K562 (cell line): ENCODE measurements around the gene NDRG4.

Experiments used
- CHCHD3 ChIP-seq: fragments of 250-450 bp; sonication (Bioruptor Pico); IDR thresholded peaks from 2 replicates; pipeline ENCODE4 v2.1.2; 2022; ENCODE audit warnings: mild to moderate bottlenecking
- CHD2 ChIP-seq: IDR thresholded peaks from 2 replicates; pipeline ENCODE4 v1.6.1; 2011; ENCODE audit warnings: low read depth, low read length
- HCFC1 ChIP-seq: IDR thresholded peaks from 2 replicates; pipeline ENCODE4 v1.6.1; 2012; ENCODE audit warnings: low read depth, low read length, improper control_type of control experiment
- MYC ChIP-seq, 2 experiments: fragments of 250-450 bp in 1 of 2; sonication (Bioruptor Pico) in 1 of 2; IDR thresholded peaks; 2 replicates each; pipeline versions ENCODE4 v1.5.1 to v1.6.1; 2012 to 2021; ENCODE audit warnings: low read depth in 2 of 2, borderline replicate concordance in 1 of 2, improper control_type of control experiment in 1 of 2, low read length in 1 of 2, mild to moderate bottlenecking in 1 of 2, moderate library complexity in 1 of 2
- PHF8 ChIP-seq: fragments of 200-600 bp; sonication (generic); IDR thresholded peaks from 2 replicates; pipeline ENCODE4 v1.6.1; 2012; ENCODE audit warnings: mixed run types, mild to moderate bottlenecking, inconsistent platforms, low read length, moderate library complexity, borderline replicate concordance
- PPARD ChIP-seq: fragments of 250-450 bp; sonication (Bioruptor Pico); IDR thresholded peaks from 2 replicates; pipeline ENCODE4 v1.8.0; 2022; ENCODE audit warnings: inconsistent platforms, mild to moderate bottlenecking, moderate library complexity
- RFX5 ChIP-seq: IDR thresholded peaks from 2 replicates; pipeline ENCODE4 v1.6.1; 2011; ENCODE audit warnings: low read depth, mild to moderate bottlenecking, improper control_type of control experiment, low read length
- TF ChIP-seq, protein P1 (sequence below), 3 experiments: IDR thresholded peaks in 2 of 3; conservative IDR thresholded peaks in 1 of 3; 2 replicates each; pipeline ENCODE4 v1.5.1; 2011 to 2012; ENCODE audit warnings: low read length in 3 of 3, mild to moderate bottlenecking in 3 of 3, control low read depth in 2 of 3, improper control_type of control experiment in 1 of 3, inconsistent platforms in 1 of 3, low read depth in 1 of 3, mixed read lengths in 1 of 3, moderate library complexity in 1 of 3; ENCODE audit not compliant: insufficient read depth in 2 of 3

- TF ChIP-seq MYC (IDR thresholded peaks at IDR 0.05; ENCODE audit: low read depth, low read length) (peak; percentile 17; the same call in 1 of the 2 replicates), MYC (CRISPR knock-in tag; IDR thresholded peaks at IDR 0.05; ENCODE audit: borderline replicate concordance, low read depth) (no peak), RFX5 (no peak), CHCHD3 (no peak), HCFC1 (no peak), PPARD (CRISPR knock-in tag) (no peak), CHD2 (no peak), PHF8 (no peak)
- TF ChIP-seq, protein P1, sequence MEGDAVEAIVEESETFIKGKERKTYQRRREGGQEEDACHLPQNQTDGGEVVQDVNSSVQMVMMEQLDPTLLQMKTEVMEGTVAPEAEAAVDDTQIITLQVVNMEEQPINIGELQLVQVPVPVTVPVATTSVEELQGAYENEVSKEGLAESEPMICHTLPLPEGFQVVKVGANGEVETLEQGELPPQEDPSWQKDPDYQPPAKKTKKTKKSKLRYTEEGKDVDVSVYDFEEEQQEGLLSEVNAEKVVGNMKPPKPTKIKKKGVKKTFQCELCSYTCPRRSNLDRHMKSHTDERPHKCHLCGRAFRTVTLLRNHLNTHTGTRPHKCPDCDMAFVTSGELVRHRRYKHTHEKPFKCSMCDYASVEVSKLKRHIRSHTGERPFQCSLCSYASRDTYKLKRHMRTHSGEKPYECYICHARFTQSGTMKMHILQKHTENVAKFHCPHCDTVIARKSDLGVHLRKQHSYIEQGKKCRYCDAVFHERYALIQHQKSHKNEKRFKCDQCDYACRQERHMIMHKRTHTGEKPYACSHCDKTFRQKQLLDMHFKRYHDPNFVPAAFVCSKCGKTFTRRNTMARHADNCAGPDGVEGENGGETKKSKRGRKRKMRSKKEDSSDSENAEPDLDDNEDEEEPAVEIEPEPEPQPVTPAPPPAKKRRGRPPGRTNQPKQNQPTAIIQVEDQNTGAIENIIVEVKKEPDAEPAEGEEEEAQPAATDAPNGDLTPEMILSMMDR (IDR thresholded peaks at IDR 0.05 in 2 of 3, conservative IDR thresholded peaks at IDR 0.05 in 1 of 3; ENCODE audit: insufficient read depth in 2 of 3, low read depth in 1 of 3, low read length in 3 of 3): 0 out of 6 replicates have a peak, but pooled peaks of 1 of the 3 experiments have one; percentile 9
Observed at GRCh38 chr16:58488531-58488930, 11.4 kb upstream of the NDRG4 start.
